Loucy (cell line): Measurements from ENCODE around the gene CEP104.

Source experiments
- H2AFZ ChIP-seq: fragments of 200-600 bp; sonication (generic); 2 replicates; pipeline ENCODE4 v1.6.0; 2016; ENCODE audit warnings: antibody characterized with exemption, mild to moderate bottlenecking, low read length, moderate library complexity
- H3F3A ChIP-seq: fragments of 200-600 bp; 2 replicates; pipeline ENCODE4 v1.6.0; 2016; ENCODE audit warnings: antibody characterized with exemption, low read depth, mild to moderate bottlenecking
- H3K27me3 ChIP-seq: fragments of 200-600 bp; sonication (generic); 2 replicates; pipeline ENCODE4 v1.6.1; 2014; ENCODE audit warnings: low read length, mild to moderate bottlenecking; ENCODE audit not compliant: insufficient read depth, poor library complexity, severe bottlenecking
- H3K36me3 ChIP-seq: fragments of 200-600 bp; sonication (generic); 2 replicates; pipeline ENCODE4 v1.6.1; 2016; ENCODE audit warnings: low read length; ENCODE audit not compliant: insufficient read depth
- H3K4me1 ChIP-seq: fragments of 200-600 bp; sonication (generic); 2 replicates; pipeline ENCODE4 v1.5.1; 2014; ENCODE audit warnings: low read length, mild to moderate bottlenecking; ENCODE audit not compliant: insufficient read depth, poor library complexity, severe bottlenecking
- H3K4me2 ChIP-seq: fragments of 200-600 bp; sonication (generic); 2 replicates; pipeline ENCODE4 v1.6.0; 2014; ENCODE audit warnings: antibody characterized with exemption, low read length, low read depth, mild to moderate bottlenecking; ENCODE audit not compliant: poor library complexity, severe bottlenecking
- H3K4me3 ChIP-seq: fragments of 200-600 bp; sonication (generic); 2 replicates; pipeline ENCODE4 v1.5.1; 2014; ENCODE audit warnings: low read length, mild to moderate bottlenecking, mixed read lengths; ENCODE audit not compliant: poor library complexity, severe bottlenecking
- H3K79me2 ChIP-seq: fragments of 200-600 bp; sonication (generic); 2 replicates; pipeline ENCODE4 v1.6.1; 2014; ENCODE audit warnings: low read length; ENCODE audit not compliant: insufficient read depth
- H3K9ac ChIP-seq: fragments of 200-600 bp; sonication (generic); 2 replicates; pipeline ENCODE4 v1.6.0; 2014; ENCODE audit warnings: mild to moderate bottlenecking, low read depth, low read length, moderate library complexity; ENCODE audit not compliant: poor library complexity, severe bottlenecking
- H3K9me2 ChIP-seq: fragments of 200-600 bp; sonication (generic); replicated peaks from 2 replicates; pipeline ENCODE4 v1.6.1; 2016; ENCODE audit warnings: low read depth, low read length, mixed read lengths
- H3K9me3 ChIP-seq: fragments of 200-600 bp; sonication (generic); 2 replicates; pipeline ENCODE4 v1.6.1; 2014; ENCODE audit warnings: mild to moderate bottlenecking, antibody characterized with exemption, low read length, low read depth; ENCODE audit not compliant: insufficient read depth
- H4K20me1 ChIP-seq: fragments of 200-600 bp; sonication (generic); 2 replicates; pipeline ENCODE4 v1.6.0; 2014; ENCODE audit warnings: antibody characterized with exemption, low read length, mild to moderate bottlenecking; ENCODE audit not compliant: insufficient read depth, poor library complexity, severe bottlenecking
- CTCF ChIP-seq: fragments of 200-600 bp; sonication (generic); conservative IDR thresholded peaks from 2 replicates; pipeline ENCODE4 v1.5.1; 2014; ENCODE audit warnings: mild to moderate bottlenecking, antibody characterized with exemption, low read length
- EZH2phosphoT487 ChIP-seq: fragments of 200-600 bp; IDR thresholded peaks from 2 replicates; pipeline ENCODE4 v1.6.1; 2018; ENCODE audit warnings: antibody characterized with exemption, mild to moderate bottlenecking, moderate library complexity, borderline replicate concordance

CEP104 gene

GRCh38 chr1:3856923-3857790 lies at the start of gene CEP104, which contains the start of gene DFFB:
Gene CEP104, minus strand, starts transcription at chr1:3857211. Its CDS starts 4,804 bp downstream, at chr1:3852407.
Gene DFFB, plus strand, starts transcription at chr1:3857476. Its CDS starts 128 bp downstream, at chr1:3857604.
- Histone ChIP-seq H3K27me3 (no peaks in the 10 kb centered on the region), H3K4me3 (peak within 1 kb of the TSS; percentile 87), H3F3A (no peaks in the 10 kb centered on the region), H3K79me2 (peaks cover 45% of the 10 kb centered on the region), H3K9ac (peak within 1 kb of the TSS; percentile 73), H4K20me1 (peaks cover 9% of the 10 kb centered on the region), H2AFZ (peak within 1 kb of the TSS; percentile 91), H3K36me3 (no peaks in the 10 kb centered on the region), H3K9me3 (no peaks in the 10 kb centered on the region), H3K4me2 (peak within 1 kb of the TSS; percentile 85), H3K9me2 (no peaks in the 10 kb centered on the region), H3K4me1 (peaks cover 36% of the 10 kb centered on the region)
- TF ChIP-seq EZH2phosphoT487 (no peak), CTCF (peak; percentile 41)

- no peak for TF ChIP-seq EZH2phosphoT487
- TF ChIP-seq CTCF, result no peak
- peaks cover 33% of the 10 kb centered on the region for H3K4me1 ChIP-seq
- no peaks in the 10 kb centered on the region for H3K27me3 ChIP-seq
- no peak overlapping the region for H3K4me3 ChIP-seq
- H3K9me3 ChIP-seq, result no peaks in the 10 kb centered on the region
- no peaks in the 10 kb centered on the region for H3K9me2 ChIP-seq
- no peak overlapping the region for H3K4me2 ChIP-seq
- H4K20me1 ChIP-seq, result no peaks in the 10 kb centered on the region
- no peaks in the 10 kb centered on the region for H3F3A ChIP-seq
- no peak overlapping the region for H2AFZ ChIP-seq
- H3K9ac ChIP-seq, result no peak overlapping the region
- H3K36me3 ChIP-seq, result no peaks in the 10 kb centered on the region
- H3K79me2 ChIP-seq, result no peaks in the 10 kb centered on the region
These were observed 49.6 kb upstream of the CEP104 start for GRCh38 chr1:3906672-3907020.

- Histone ChIP-seq H3K4me1 (peaks cover 33% of the 10 kb centered on the region), H3F3A (no peaks in the 10 kb centered on the region), H4K20me1 (no peaks in the 10 kb centered on the region), H3K4me3 (no peak overlapping the region), H3K9me3 (no peaks in the 10 kb centered on the region), H3K4me2 (no peak overlapping the region), H3K9ac (no peak overlapping the region), H3K36me3 (no peaks in the 10 kb centered on the region), H2AFZ (no peak overlapping the region), H3K9me2 (no peaks in the 10 kb centered on the region), H3K79me2 (no peaks in the 10 kb centered on the region), H3K27me3 (no peaks in the 10 kb centered on the region)
- no peak for TF ChIP-seq EZH2phosphoT487
- no peak for TF ChIP-seq CTCF
These were observed 49.1 kb upstream of the CEP104 start for GRCh38 chr1:3905953-3906671.
